GM23338 (cell line): Measurements from ENCODE around the gene CIAO1. TPM values are rescaled to one million over a fixed set of nuclear protein-coding genes. Genes with fewer than 3 reads are reported as not detected.

Source experiments
- ATAC-seq: fragments of 200-7000 bp; cut with Tn5 transposase; 3 replicates; pipeline ENCODE4 v1.9.1; 2020
- DNase-seq: peaks from one replicate; pipeline ENCODE4 v3.0.0-alpha.2; 2015; ENCODE audit warnings: low spot score
- H2AFZ ChIP-seq: fragments of 200-600 bp; sonication (generic); 2 replicates; pipeline ENCODE4 v1.8.0; 2016; ENCODE audit warnings: antibody characterized with exemption, mild to moderate bottlenecking, moderate library complexity
- H3F3A ChIP-seq: fragments of 200-600 bp; sonication (generic); replicated peaks from 2 replicates; pipeline ENCODE4 v1.8.0; 2017; ENCODE audit warnings: antibody characterized with exemption, mixed run types, low read depth
- H3K27ac ChIP-seq: fragments of 200-600 bp; sonication (generic); 2 replicates; pipeline ENCODE4 v1.6.1; 2016; ENCODE audit warnings: low read depth
- H3K27me3 ChIP-seq: fragments of 200-600 bp; sonication (generic); 2 replicates; pipeline ENCODE4 v1.8.0; 2016; ENCODE audit warnings: mild to moderate bottlenecking, mixed run types, moderate library complexity; ENCODE audit not compliant: insufficient read depth
- H3K36me3 ChIP-seq: fragments of 200-600 bp; sonication (generic); 2 replicates; pipeline ENCODE4 v1.8.0; 2016; ENCODE audit warnings: mild to moderate bottlenecking; ENCODE audit not compliant: insufficient read depth
- H3K4me1 ChIP-seq: fragments of 200-600 bp; sonication (generic); 2 replicates; pipeline ENCODE4 v1.8.0; 2016; ENCODE audit warnings: mild to moderate bottlenecking, moderate library complexity; ENCODE audit not compliant: insufficient read depth
- H3K4me2 ChIP-seq: fragments of 200-600 bp; sonication (generic); 2 replicates; pipeline ENCODE4 v1.7.1; 2017; ENCODE audit warnings: mixed run types
- H3K4me3 ChIP-seq: fragments of 200-600 bp; sonication (generic); 2 replicates; pipeline ENCODE4 v1.6.1; 2016; ENCODE audit warnings: mixed run types
- H3K79me2 ChIP-seq: fragments of 200-600 bp; sonication (generic); replicated peaks from 2 replicates; pipeline ENCODE4 v1.8.0; 2017; ENCODE audit warnings: mild to moderate bottlenecking; ENCODE audit not compliant: insufficient read depth
- H3K9me2 ChIP-seq: fragments of 200-600 bp; sonication (generic); 2 replicates; pipeline ENCODE4 v1.8.0; 2017; ENCODE audit not compliant: insufficient read depth
- H4K20me1 ChIP-seq: fragments of 200-600 bp; sonication (generic); replicated peaks from 2 replicates; pipeline ENCODE4 v1.8.0; 2017; ENCODE audit warnings: mild to moderate bottlenecking; ENCODE audit not compliant: insufficient read depth
- H3K27ac Mint-ChIP-seq: 2 replicates; pipeline ENCODE4 v1.8.0; 2020; ENCODE audit warnings: inconsistent platforms, mild to moderate bottlenecking, moderate library complexity, mixed read lengths
- H3K27me3 Mint-ChIP-seq: 3 replicates; pipeline ENCODE4 v1.8.0; 2022; ENCODE audit warnings: low read depth, mild to moderate bottlenecking, moderate library complexity, mixed read lengths, inconsistent platforms; ENCODE audit not compliant: insufficient read depth, poor library complexity
- H3K36me3 Mint-ChIP-seq: 3 replicates; pipeline ENCODE4 v1.8.0; 2021; ENCODE audit warnings: low read depth, mild to moderate bottlenecking, inconsistent platforms, moderate library complexity, mixed read lengths
- H3K4me1 Mint-ChIP-seq: 3 replicates; pipeline ENCODE4 v1.8.0; 2020; ENCODE audit warnings: mild to moderate bottlenecking, inconsistent platforms, mixed read lengths
- H3K4me3 Mint-ChIP-seq: 3 replicates; pipeline ENCODE4 v1.8.0; 2021; ENCODE audit warnings: moderate library complexity, mild to moderate bottlenecking, inconsistent platforms, mixed read lengths
- H3K9me3 Mint-ChIP-seq: 3 replicates; pipeline ENCODE4 v1.8.0; 2020; ENCODE audit warnings: moderate library complexity, mild to moderate bottlenecking, inconsistent platforms, mixed read lengths
- CREB1 ChIP-seq: fragments of 250-450 bp; sonication (Bioruptor Pico); IDR thresholded peaks from 2 replicates; pipeline ENCODE4 v1.5.0; 2020; ENCODE audit warnings: low read depth, mild to moderate bottlenecking, moderate library complexity
- EZH2 ChIP-seq: fragments of 200-600 bp; sonication (generic); IDR thresholded peaks from one replicate; pipeline ENCODE4 v1.8.0; 2017; ENCODE audit warnings: antibody characterized with exemption, mild to moderate bottlenecking, low read depth; ENCODE audit not compliant: unreplicated experiment
- EZH2phosphoT487 ChIP-seq: fragments of 200-600 bp; sonication (generic); IDR thresholded peaks from one replicate; pipeline ENCODE4 v1.8.1; 2018; ENCODE audit warnings: antibody characterized with exemption; ENCODE audit not compliant: unreplicated experiment
- JUNB ChIP-seq: IDR thresholded peaks from one replicate; pipeline ENCODE4 v1.6.1; 2016; ENCODE audit warnings: antibody characterized with exemption; ENCODE audit not compliant: unreplicated experiment
- NANOG ChIP-seq: IDR thresholded peaks from 2 replicates; pipeline ENCODE4 v1.6.1; 2016; ENCODE audit warnings: antibody characterized with exemption, borderline replicate concordance
- POLR2AphosphoS5 ChIP-seq: IDR thresholded peaks from 2 replicates; pipeline ENCODE4 v1.6.1; 2016; ENCODE audit warnings: antibody characterized with exemption, low read depth
- ZNF114 ChIP-seq: fragments of 250-450 bp; sonication (Bioruptor Pico); IDR thresholded peaks from 2 replicates; pipeline ENCODE4 v1.5.0; 2020; ENCODE audit warnings: mild to moderate bottlenecking, moderate library complexity
- ZNF331 ChIP-seq: fragments of 250-450 bp; sonication (Bioruptor Pico); IDR thresholded peaks from 2 replicates; pipeline ENCODE4 v1.5.0; 2020; ENCODE audit warnings: low read depth, mild to moderate bottlenecking, moderate library complexity
- polyA plus RNA-seq: library from polyadenylated mRNA; unstranded; fragments of >200 nt; fragmentation: Nextera tagmentation; extraction: Ambion mirVana; gene quantifications from 2 replicates; pipeline ENCODE4 v1.2.1, GENCODE V29; 2016
- total RNA-seq: library from RNA; depleted of rRNA; stranded (reverse); fragments of >200 nt; shearing (Covaris generic); gene quantifications from 2 replicates; pipeline ENCODE4 v1.2.3, GENCODE V29; 2014
- TF ChIP-seq, protein P1 (sequence below), 2 experiments: fragments of 200-600 bp in 1 of 2; sonication (generic) in 1 of 2; conservative IDR thresholded peaks; 2 replicates each; pipeline versions ENCODE4 v1.5.1 to v1.6.1; 2016 to 2017; ENCODE audit warnings: antibody characterized with exemption in 2 of 2, low read depth in 2 of 2, mild to moderate bottlenecking in 2 of 2, moderate library complexity in 1 of 2
- TF ChIP-seq, protein P2 (sequence below): IDR thresholded peaks from one replicate; pipeline ENCODE4 v1.6.1; 2018; ENCODE audit warnings: antibody characterized with exemption; ENCODE audit not compliant: unreplicated experiment

The CIAO1 gene
- total and polyA plus RNA-seq, 2 experiments from 2014 or later: 48.8 to 119 TPM

DNA sequence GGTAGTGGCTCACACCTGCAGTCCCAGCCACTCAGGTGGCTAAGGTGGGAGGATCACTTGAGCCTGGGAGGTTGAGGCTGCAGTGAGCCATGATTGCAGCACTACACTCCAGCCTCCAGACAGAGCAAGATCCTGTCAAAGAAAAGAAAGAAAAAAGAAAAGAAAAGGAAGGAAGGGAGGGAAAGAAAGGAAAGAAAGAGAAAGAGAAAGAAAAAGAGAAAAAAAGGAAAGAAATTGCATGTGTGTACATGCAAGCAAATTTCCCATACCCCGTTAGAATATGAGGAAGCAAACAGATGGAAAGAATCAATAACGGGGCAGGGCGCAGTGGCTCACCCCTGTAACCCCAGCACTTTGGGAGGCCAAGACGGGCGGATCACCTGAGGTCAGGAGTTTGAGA, 18.1 kb upstream of the CIAO1 start (continued):
- TF ChIP-seq, protein P1, sequence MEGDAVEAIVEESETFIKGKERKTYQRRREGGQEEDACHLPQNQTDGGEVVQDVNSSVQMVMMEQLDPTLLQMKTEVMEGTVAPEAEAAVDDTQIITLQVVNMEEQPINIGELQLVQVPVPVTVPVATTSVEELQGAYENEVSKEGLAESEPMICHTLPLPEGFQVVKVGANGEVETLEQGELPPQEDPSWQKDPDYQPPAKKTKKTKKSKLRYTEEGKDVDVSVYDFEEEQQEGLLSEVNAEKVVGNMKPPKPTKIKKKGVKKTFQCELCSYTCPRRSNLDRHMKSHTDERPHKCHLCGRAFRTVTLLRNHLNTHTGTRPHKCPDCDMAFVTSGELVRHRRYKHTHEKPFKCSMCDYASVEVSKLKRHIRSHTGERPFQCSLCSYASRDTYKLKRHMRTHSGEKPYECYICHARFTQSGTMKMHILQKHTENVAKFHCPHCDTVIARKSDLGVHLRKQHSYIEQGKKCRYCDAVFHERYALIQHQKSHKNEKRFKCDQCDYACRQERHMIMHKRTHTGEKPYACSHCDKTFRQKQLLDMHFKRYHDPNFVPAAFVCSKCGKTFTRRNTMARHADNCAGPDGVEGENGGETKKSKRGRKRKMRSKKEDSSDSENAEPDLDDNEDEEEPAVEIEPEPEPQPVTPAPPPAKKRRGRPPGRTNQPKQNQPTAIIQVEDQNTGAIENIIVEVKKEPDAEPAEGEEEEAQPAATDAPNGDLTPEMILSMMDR (conservative IDR thresholded peaks at IDR 0.05; ENCODE audit: low read depth in 2 of 2): no peak
- TF ChIP-seq, protein P2, sequence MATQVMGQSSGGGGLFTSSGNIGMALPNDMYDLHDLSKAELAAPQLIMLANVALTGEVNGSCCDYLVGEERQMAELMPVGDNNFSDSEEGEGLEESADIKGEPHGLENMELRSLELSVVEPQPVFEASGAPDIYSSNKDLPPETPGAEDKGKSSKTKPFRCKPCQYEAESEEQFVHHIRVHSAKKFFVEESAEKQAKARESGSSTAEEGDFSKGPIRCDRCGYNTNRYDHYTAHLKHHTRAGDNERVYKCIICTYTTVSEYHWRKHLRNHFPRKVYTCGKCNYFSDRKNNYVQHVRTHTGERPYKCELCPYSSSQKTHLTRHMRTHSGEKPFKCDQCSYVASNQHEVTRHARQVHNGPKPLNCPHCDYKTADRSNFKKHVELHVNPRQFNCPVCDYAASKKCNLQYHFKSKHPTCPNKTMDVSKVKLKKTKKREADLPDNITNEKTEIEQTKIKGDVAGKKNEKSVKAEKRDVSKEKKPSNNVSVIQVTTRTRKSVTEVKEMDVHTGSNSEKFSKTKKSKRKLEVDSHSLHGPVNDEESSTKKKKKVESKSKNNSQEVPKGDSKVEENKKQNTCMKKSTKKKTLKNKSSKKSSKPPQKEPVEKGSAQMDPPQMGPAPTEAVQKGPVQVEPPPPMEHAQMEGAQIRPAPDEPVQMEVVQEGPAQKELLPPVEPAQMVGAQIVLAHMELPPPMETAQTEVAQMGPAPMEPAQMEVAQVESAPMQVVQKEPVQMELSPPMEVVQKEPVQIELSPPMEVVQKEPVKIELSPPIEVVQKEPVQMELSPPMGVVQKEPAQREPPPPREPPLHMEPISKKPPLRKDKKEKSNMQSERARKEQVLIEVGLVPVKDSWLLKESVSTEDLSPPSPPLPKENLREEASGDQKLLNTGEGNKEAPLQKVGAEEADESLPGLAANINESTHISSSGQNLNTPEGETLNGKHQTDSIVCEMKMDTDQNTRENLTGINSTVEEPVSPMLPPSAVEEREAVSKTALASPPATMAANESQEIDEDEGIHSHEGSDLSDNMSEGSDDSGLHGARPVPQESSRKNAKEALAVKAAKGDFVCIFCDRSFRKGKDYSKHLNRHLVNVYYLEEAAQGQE: no peak
- TF ChIP-seq POLR2AphosphoS5: no peak
- TF ChIP-seq EZH2: no peak

DNA sequence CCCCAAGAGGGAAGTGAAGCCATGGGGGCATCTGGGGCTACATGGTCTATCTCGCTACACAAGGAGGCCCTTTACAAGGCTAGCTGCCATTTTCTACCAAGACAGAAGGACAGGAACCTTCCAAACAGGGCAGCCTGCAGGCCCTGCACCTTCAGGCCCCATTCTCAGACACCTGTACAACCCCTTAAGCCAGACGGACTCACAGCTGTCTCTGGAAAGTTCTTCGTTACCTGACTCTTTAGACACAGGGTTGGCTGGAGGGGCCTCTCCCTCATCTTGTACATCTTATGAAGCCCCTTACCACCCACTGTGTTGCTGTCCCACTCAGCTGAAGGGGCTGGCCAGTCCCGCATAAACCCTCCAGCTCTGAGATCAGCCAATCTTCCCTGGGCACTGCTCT, 17.4 kb upstream of the CIAO1 start:
- Histone ChIP-seq H3K4me3 (no peak overlapping the region), H3K27me3 (no peaks in the 10 kb centered on the region), H3K4me2 (no peak overlapping the region), H4K20me1 (no peaks in the 10 kb centered on the region), H3K79me2 (no peaks in the 10 kb centered on the region), H3K36me3 (no peaks in the 10 kb centered on the region), H3K27ac (no peak overlapping the region), H3F3A (no peaks in the 10 kb centered on the region), H2AFZ (no peak overlapping the region), H3K9me2 (no peaks in the 10 kb centered on the region), H3K4me1 (no peaks in the 10 kb centered on the region)
- H3K4me1 Mint-ChIP-seq: peaks cover 3% of the 10 kb centered on the region; the same call in 1 of the 3 replicates
- no peak for ATAC-seq
- H3K4me3 Mint-ChIP-seq: no peak overlapping the region
- no peak overlapping the region for H3K27ac Mint-ChIP-seq
- no peaks in the 10 kb centered on the region; the same call in 1 of the 3 replicates for H3K9me3 Mint-ChIP-seq
- peaks cover 21% of the 10 kb centered on the region for H3K36me3 Mint-ChIP-seq
- no peak for DNase-seq
- H3K27me3 Mint-ChIP-seq: peaks cover 4% of the 10 kb centered on the region
- TF ChIP-seq ZNF114: no peak
- TF ChIP-seq EZH2phosphoT487: no peak
- TF ChIP-seq, protein P2: no peak
- TF ChIP-seq NANOG: no peak
- no peak for TF ChIP-seq CREB1 (CRISPR knock-in tag)
- no peak for TF ChIP-seq JUNB
- TF ChIP-seq, protein P1 (conservative IDR thresholded peaks at IDR 0.05; ENCODE audit: low read depth in 2 of 2): no peak
- TF ChIP-seq POLR2AphosphoS5: no peak
- no peak for TF ChIP-seq ZNF331
